ENCODE results near the gene C11orf68.

The C11orf68 gene

GRCh38 chr11:65900125-65900898 is 18.6 kb downstream of the C11orf68 start, which contains the start of gene FOSL1:
FOSL1 (minus strand) TSS chr11:65900388; CDS start chr11:65900339, 49 bp downstream.
- peak within 1 kb of the TSS; percentile 96 for H3K4me3 ChIP-seq (ENCODE audit: low read depth, low read length)
- TF ChIP-seq CTCF (IDR thresholded peaks at IDR 0.05; ENCODE audit: low read depth, low read length) = no peak
- in situ Hi-C loops (cut with HindIII; ENCODE audit: low sequenced_read_pairs) = no loop called here
- peak; percentile 98 for DNase-seq (ENCODE audit: low read depth, low spot score)

GRCh38 chr11:65899356-65900124 is 19.3 kb downstream of the C11orf68 start:
- in situ Hi-C loops (cut with HindIII; ENCODE audit: low sequenced_read_pairs) = no loop called here
- peak overlapping the region; percentile 96 for H3K4me3 ChIP-seq (ENCODE audit: low read depth, low read length)
- no peak for TF ChIP-seq CTCF (IDR thresholded peaks at IDR 0.05; ENCODE audit: low read depth, low read length)
- peak; percentile 79 for DNase-seq (ENCODE audit: low read depth, low spot score)

GRCh38 chr11:65898656-65899355 is 20.1 kb downstream of the C11orf68 start:
- peak overlapping the region; percentile 96 for H3K4me3 ChIP-seq (ENCODE audit: low read depth, low read length)
- in situ Hi-C loops (cut with HindIII; ENCODE audit: low sequenced_read_pairs) = no loop called here
- DNase-seq (ENCODE audit: low read depth, low spot score) = no peak
- TF ChIP-seq CTCF (IDR thresholded peaks at IDR 0.05; ENCODE audit: low read depth, low read length) = no peak

GRCh38 chr11:65897020-65897471 is 21.8 kb downstream of the C11orf68 start:
- in situ Hi-C loops (cut with HindIII; ENCODE audit: low sequenced_read_pairs) = no loop called here
- no peak overlapping the region for H3K4me3 ChIP-seq (ENCODE audit: low read depth, low read length)
- TF ChIP-seq CTCF (IDR thresholded peaks at IDR 0.05; ENCODE audit: low read depth, low read length) = no peak
- DNase-seq (ENCODE audit: low read depth, low spot score) = peak; percentile 43

- no peak for DNase-seq (ENCODE audit: low read depth, low spot score)
- no peak for TF ChIP-seq CTCF (IDR thresholded peaks at IDR 0.05; ENCODE audit: low read depth, low read length)
- no peak overlapping the region for H3K4me3 ChIP-seq (ENCODE audit: low read depth, low read length)
- in situ Hi-C loops (cut with HindIII; ENCODE audit: low sequenced_read_pairs) = no loop called here
These were observed 22.5 kb downstream of the C11orf68 start for GRCh38 chr11:65896034-65896999.

Data from astrocyte of the spinal cord (primary cell).